Activated CD8-positive, alpha-beta T cell treated with anti-CD3 and anti-CD28 coated beads for 36 hours (primary cell): Measurements from ENCODE around the gene FILIP1. TPM values are rescaled to one million over a fixed set of nuclear protein-coding genes. Genes with fewer than 3 reads are reported as not detected.

Experiments
- ATAC-seq: fragments of 200-7000 bp; cut with Tn5 transposase; one replicate; pipeline ENCODE4 v1.10.0; 2021; ENCODE audit warnings: mild to moderate bottlenecking, moderate library complexity
- CTCF ChIA-PET: fragments of 350-600 bp; sonication (Branson Sonifier 250); formaldehyde crosslinking; loops from one replicate; lab custom pipeline; 2021; ENCODE audit warnings: antibody characterized with exemption; lab: Charles Lee
- POLR2A ChIA-PET: fragments of 350-600 bp; sonication (Branson Sonifier 250); formaldehyde crosslinking; loops from one replicate; lab custom pipeline; 2021; ENCODE audit warnings: antibody characterized with exemption; lab: Charles Lee
- DNase-seq: peaks from one replicate; pipeline ENCODE4 v3.0.0-alpha.2; 2020
- H3K27ac Mint-ChIP-seq: one replicate; pipeline ENCODE4 v1.8.0; 2021; ENCODE audit warnings: mild to moderate bottlenecking, mixed read lengths
- H3K27me3 Mint-ChIP-seq: one replicate; pipeline ENCODE4 v1.8.0; 2021; ENCODE audit warnings: mixed read lengths
- H3K36me3 Mint-ChIP-seq: one replicate; pipeline ENCODE4 v1.8.0; 2021; ENCODE audit warnings: low read depth, mixed read lengths
- H3K4me1 Mint-ChIP-seq: one replicate; pipeline ENCODE4 v1.8.0; 2021; ENCODE audit warnings: low read depth, mixed read lengths
- H3K4me3 Mint-ChIP-seq: one replicate; pipeline ENCODE4 v1.8.0; 2021; ENCODE audit warnings: mild to moderate bottlenecking, moderate library complexity, mixed read lengths
- H3K9me3 Mint-ChIP-seq: one replicate; pipeline ENCODE4 v1.8.0; 2021; ENCODE audit warnings: mixed read lengths
- CTCF ChIP-seq: fragments of 200-600 bp; IDR thresholded peaks from one replicate; pipeline ENCODE4 v1.8.0; 2022; ENCODE audit warnings: antibody characterized with exemption, mild to moderate bottlenecking
- intact Hi-C: fragments of 100-400 bp; cut with micrococcal nuclease; formaldehyde crosslinking; loops from one replicate; pipeline ENCODE4 v1.10.0; 2022
- total RNA-seq, 2 experiments: library from RNA; stranded (reverse); gene quantifications; one replicate each; pipeline ENCODE4 v1.2.3, GENCODE V29; 2021

The FILIP1 gene
- total RNA-seq, 2 experiments from 2014 or later: 0.07 TPM; not detected in 1

GRCh38 chr6:75344455-75344854, 149.1 kb downstream of the FILIP1 start:
- ChIA-PET CTCF (no interaction called here), POLR2A (no interaction called here)
- TF ChIP-seq CTCF: no peak
- no peaks in the 10 kb centered on the region for H3K4me1 Mint-ChIP-seq
- no peak for ATAC-seq
- peaks cover 19% of the 10 kb centered on the region for H3K27me3 Mint-ChIP-seq
- no peak overlapping the region for H3K4me3 Mint-ChIP-seq
- no peak for DNase-seq
- no peak overlapping the region for H3K27ac Mint-ChIP-seq
- H3K9me3 Mint-ChIP-seq: no peaks in the 10 kb centered on the region
- H3K36me3 Mint-ChIP-seq: no peaks in the 10 kb centered on the region
- intact Hi-C loops: no loop called here

- no peak for DNase-seq
Measured at GRCh38 chr6:75344021-75344420, 149.6 kb downstream of the FILIP1 start.

GRCh38 chr6:75337835-75338580, 155.6 kb downstream of the FILIP1 start:
- ChIA-PET CTCF (no interaction called here), POLR2A (no interaction called here)
- ATAC-seq (no peak), DNase-seq (no peak)
- Mint-ChIP-seq H3K27ac (no peak overlapping the region), H3K36me3 (no peaks in the 10 kb centered on the region), H3K27me3 (peaks cover 11% of the 10 kb centered on the region), H3K9me3 (no peaks in the 10 kb centered on the region), H3K4me3 (no peak overlapping the region), H3K4me1 (no peaks in the 10 kb centered on the region)
- intact Hi-C loops: no loop called here
- no peak for TF ChIP-seq CTCF

More at GRCh38 chr6:75344021-75344420, 149.6 kb downstream of the FILIP1 start:
- H3K4me3 Mint-ChIP-seq: no peak overlapping the region
- no peak overlapping the region for H3K27ac Mint-ChIP-seq
- H3K36me3 Mint-ChIP-seq: no peaks in the 10 kb centered on the region
- CTCF ChIA-PET: no interaction called here
- intact Hi-C loops: no loop called here
- H3K27me3 Mint-ChIP-seq: peaks cover 18% of the 10 kb centered on the region
- TF ChIP-seq CTCF: no peak
- POLR2A ChIA-PET: no interaction called here
- H3K4me1 Mint-ChIP-seq: no peaks in the 10 kb centered on the region
- ATAC-seq: no peak
- no peaks in the 10 kb centered on the region for H3K9me3 Mint-ChIP-seq

GRCh38 chr6:75334266-75335040, 159.1 kb downstream of the FILIP1 start:
- ChIA-PET POLR2A (no interaction called here), CTCF (interaction anchor here (1.3 kb wide), 1 partner anchor 190 kb away, joined by 3 read pairs; no protein-coding TSS in a partner anchor)
- Mint-ChIP-seq H3K36me3 (no peaks in the 10 kb centered on the region), H3K9me3 (no peaks in the 10 kb centered on the region), H3K4me3 (no peak overlapping the region), H3K4me1 (no peaks in the 10 kb centered on the region), H3K27ac (no peak overlapping the region), H3K27me3 (peaks cover 10% of the 10 kb centered on the region)
- intact Hi-C loops: no loop called here
- ATAC-seq: no peak
- no peak for DNase-seq
- no peak for TF ChIP-seq CTCF
